ENCODE measurements around the gene ABHD2.

DNA sequence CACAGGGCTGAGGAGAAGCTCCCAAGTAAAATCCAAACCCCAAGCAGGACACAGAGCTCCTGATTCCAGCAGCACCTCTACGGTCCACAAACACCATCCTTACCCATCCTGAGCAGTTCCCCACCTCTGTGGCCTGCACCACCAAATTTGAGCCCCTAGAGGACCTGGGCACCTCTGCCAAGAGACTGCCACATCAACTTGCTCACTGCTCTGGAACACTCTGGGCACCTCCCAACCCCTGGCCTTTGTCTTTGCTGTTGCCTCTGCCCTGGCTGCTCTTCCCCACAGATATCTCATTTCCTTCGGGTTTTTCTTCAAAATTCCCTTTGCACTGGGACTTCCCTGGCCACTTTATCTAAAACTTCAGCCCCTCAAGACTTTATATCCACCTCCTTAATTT, 127.4 kb downstream of the ABHD2 start:
- TF ChIP-seq, protein P1, sequence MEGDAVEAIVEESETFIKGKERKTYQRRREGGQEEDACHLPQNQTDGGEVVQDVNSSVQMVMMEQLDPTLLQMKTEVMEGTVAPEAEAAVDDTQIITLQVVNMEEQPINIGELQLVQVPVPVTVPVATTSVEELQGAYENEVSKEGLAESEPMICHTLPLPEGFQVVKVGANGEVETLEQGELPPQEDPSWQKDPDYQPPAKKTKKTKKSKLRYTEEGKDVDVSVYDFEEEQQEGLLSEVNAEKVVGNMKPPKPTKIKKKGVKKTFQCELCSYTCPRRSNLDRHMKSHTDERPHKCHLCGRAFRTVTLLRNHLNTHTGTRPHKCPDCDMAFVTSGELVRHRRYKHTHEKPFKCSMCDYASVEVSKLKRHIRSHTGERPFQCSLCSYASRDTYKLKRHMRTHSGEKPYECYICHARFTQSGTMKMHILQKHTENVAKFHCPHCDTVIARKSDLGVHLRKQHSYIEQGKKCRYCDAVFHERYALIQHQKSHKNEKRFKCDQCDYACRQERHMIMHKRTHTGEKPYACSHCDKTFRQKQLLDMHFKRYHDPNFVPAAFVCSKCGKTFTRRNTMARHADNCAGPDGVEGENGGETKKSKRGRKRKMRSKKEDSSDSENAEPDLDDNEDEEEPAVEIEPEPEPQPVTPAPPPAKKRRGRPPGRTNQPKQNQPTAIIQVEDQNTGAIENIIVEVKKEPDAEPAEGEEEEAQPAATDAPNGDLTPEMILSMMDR (conservative IDR thresholded peaks at IDR 0.05; ENCODE audit: low read length): no peak
- no peak for TF ChIP-seq EZH2phosphoT487 (IDR thresholded peaks at IDR 0.05; ENCODE audit: borderline replicate concordance, low read depth, low read length)

Measured in OCI-LY7 (cell line).